IMR-90 (cell line): ENCODE data around the gene CD38. TPM values are rescaled to one million over a fixed set of nuclear protein-coding genes. Genes with fewer than 3 reads are reported as not detected.

ENCODE experiments used
- ATAC-seq: fragments of 200-7000 bp; cut with Tn5 transposase; 2 replicates; pipeline ENCODE4 v1.9.1; 2020; ENCODE audit warnings: low read depth, mild to moderate bottlenecking, moderate library complexity
- BruUV-seq: library from RNA; stranded (reverse); fragments of 400-500 nt; replicated peaks from 2 replicates; lab custom pipeline; 2021; lab: Mats Ljungman, UMichigan
- CTCF ChIA-PET: fragments of 300-600 bp; formaldehyde crosslinking; extraction: SDS; loops from one replicate; lab custom pipeline; 2021; ENCODE audit warnings: antibody characterized with exemption; lab: Yijun Ruan, JAX
- POLR2A ChIA-PET: fragments of 300-600 bp; sonication (Branson Sonifier 250); formaldehyde crosslinking; loops from one replicate; lab custom pipeline; 2022; ENCODE audit warnings: antibody characterized with exemption; ENCODE audit not compliant: unreplicated experiment; lab: Charles Lee
- DNase-seq: peaks from one replicate; pipeline ENCODE4 v3.0.0; 2013
- H2AFZ ChIP-seq: replicated peaks from 2 replicates; pipeline ENCODE3; 2013; ENCODE audit warnings: low read length, mild to moderate bottlenecking; ENCODE audit not compliant: poor library complexity
- H2AK5ac ChIP-seq: 2 replicates; pipeline ENCODE4 v1.6.1; 2013; ENCODE audit warnings: low read depth, low read length, inconsistent platforms
- H2AK9ac ChIP-seq: replicated peaks from 2 replicates; pipeline ENCODE3; 2013; ENCODE audit warnings: mild to moderate bottlenecking, low read depth, low read length, moderate library complexity; ENCODE audit not compliant: poor library complexity
- H2BK120ac ChIP-seq: 2 replicates; pipeline ENCODE4 v1.6.1; 2013; ENCODE audit warnings: low read depth, low read length, inconsistent platforms
- H2BK15ac ChIP-seq: 3 replicates; pipeline ENCODE4 v1.6.1; 2013; ENCODE audit warnings: low read depth, low read length, inconsistent platforms
- H2BK20ac ChIP-seq: 2 replicates; pipeline ENCODE4 v1.6.1; 2013; ENCODE audit warnings: low read depth, mild to moderate bottlenecking, inconsistent platforms, low read length, moderate library complexity
- H2BK5ac ChIP-seq: 2 replicates; pipeline ENCODE4 v1.6.1; 2013; ENCODE audit warnings: mild to moderate bottlenecking, low read depth, low read length, inconsistent platforms; ENCODE audit not compliant: poor library complexity, severe bottlenecking
- H3K14ac ChIP-seq: replicated peaks from 2 replicates; pipeline ENCODE4 v1.6.1; 2013; ENCODE audit warnings: low read depth, low read length, inconsistent platforms
- H3K18ac ChIP-seq: 2 replicates; pipeline ENCODE4 v1.6.1; 2013; ENCODE audit warnings: low read depth, low read length, control low read depth
- H3K23ac ChIP-seq: 2 replicates; pipeline ENCODE4 v1.6.1; 2013; ENCODE audit warnings: low read depth, low read length, inconsistent platforms
- H3K27ac ChIP-seq: 2 replicates; pipeline ENCODE4 v1.5.1; 2013; ENCODE audit warnings: mild to moderate bottlenecking, control low read depth, low read length; ENCODE audit not compliant: insufficient read depth
- H3K27me3 ChIP-seq: 2 replicates; pipeline ENCODE4 v1.6.1; 2013; ENCODE audit warnings: low read length; ENCODE audit not compliant: control insufficient read depth, insufficient read depth
- H3K36me3 ChIP-seq: 2 replicates; pipeline ENCODE4 v1.6.1; 2013; ENCODE audit warnings: low read length, mixed read lengths; ENCODE audit not compliant: control insufficient read depth, insufficient read depth
- H3K4ac ChIP-seq: 2 replicates; pipeline ENCODE4 v1.6.1; 2013; ENCODE audit warnings: low read depth, low read length, inconsistent platforms
- H3K4me1 ChIP-seq: 2 replicates; pipeline ENCODE4 v1.6.1; 2013; ENCODE audit warnings: low read length, mixed read lengths; ENCODE audit not compliant: control insufficient read depth, insufficient read depth
- H3K4me2 ChIP-seq: 2 replicates; pipeline ENCODE4 v1.6.1; 2013; ENCODE audit warnings: low read depth, mild to moderate bottlenecking, control low read depth, low read length, moderate library complexity
- H3K4me3 ChIP-seq: 2 replicates; pipeline ENCODE4 v1.5.1; 2013; ENCODE audit warnings: low read depth, mild to moderate bottlenecking, control low read depth, low read length, moderate library complexity; ENCODE audit not compliant: insufficient read depth
- H3K56ac ChIP-seq: 2 replicates; pipeline ENCODE4 v1.6.1; 2013; ENCODE audit warnings: low read length, inconsistent platforms; ENCODE audit not compliant: insufficient read depth; ENCODE audit errors: extremely low read depth
- H3K79me1 ChIP-seq, 2 experiments: 2 replicates each; pipeline ENCODE4 v1.6.1; 2013; ENCODE audit warnings: low read length in 2 of 2, inconsistent platforms in 1 of 2, low read depth in 1 of 2
- H3K9ac ChIP-seq: 2 replicates; pipeline ENCODE4 v1.6.1; 2013; ENCODE audit warnings: low read depth, low read length, control low read depth
- H3K9me1 ChIP-seq: 2 replicates; pipeline ENCODE4 v1.6.1; 2013; ENCODE audit warnings: low read length, inconsistent platforms; ENCODE audit not compliant: insufficient read depth
- H3K9me3 ChIP-seq: 2 replicates; pipeline ENCODE4 v1.6.1; 2013; ENCODE audit warnings: low read length; ENCODE audit not compliant: control insufficient read depth, insufficient read depth
- H4K20me1 ChIP-seq: 2 replicates; pipeline ENCODE4 v1.6.1; 2013; ENCODE audit warnings: low read length, inconsistent platforms; ENCODE audit not compliant: insufficient read depth
- H4K5ac ChIP-seq: 2 replicates; pipeline ENCODE4 v1.6.1; 2013; ENCODE audit warnings: mild to moderate bottlenecking, low read depth, low read length, control low read depth
- H4K8ac ChIP-seq, 2 experiments: 2 replicates each; pipeline ENCODE4 v1.6.1; 2013; ENCODE audit warnings: low read depth in 2 of 2, low read length in 2 of 2, control low read depth in 1 of 2, inconsistent platforms in 1 of 2
- H4K91ac ChIP-seq: 2 replicates; pipeline ENCODE4 v1.6.1; 2013; ENCODE audit warnings: low read depth, low read length, inconsistent platforms; ENCODE audit not compliant: insufficient read depth
- CEBPB ChIP-seq: IDR thresholded peaks from 2 replicates; pipeline ENCODE4 v1.6.1; 2012; ENCODE audit warnings: low read depth, low read length, improper control_type of control experiment
- FOS ChIP-seq: fragments of 150-350 bp; IDR thresholded peaks from 2 replicates; pipeline ENCODE4 v1.6.1; 2016; ENCODE audit warnings: low read depth, low read length
- MXI1 ChIP-seq: IDR thresholded peaks from 2 replicates; pipeline ENCODE4 v1.6.1; 2012; ENCODE audit warnings: low read depth, mild to moderate bottlenecking, low read length, moderate library complexity, borderline replicate concordance
- RFX5 ChIP-seq: IDR thresholded peaks from 2 replicates; pipeline ENCODE4 v1.8.0; 2012; ENCODE audit warnings: low read depth, mild to moderate bottlenecking, low read length, moderate library complexity
- WGBS, 2 experiments: methylation state at CpG; one replicate each; pipeline versions ENCODE4 v1.1.5 to v1.1.7; 2013; ENCODE audit warnings: missing lambda C conversion rate in 2 of 2; ENCODE audit not compliant: insufficient read length in 1 of 2; ENCODE audit errors: extremely low coverage in 2 of 2; 5-methylcytosine and 5-hydroxymethylcytosine counted together
- dilution Hi-C: fragments of 300-500 bp; cut with HindIII; formaldehyde crosslinking; loops from one replicate; pipeline ENCODE4 v1.14.3; 2018; ENCODE audit warnings: low sequenced_read_pairs; ENCODE audit not compliant: unreplicated experiment
- in situ Hi-C: fragments of 300-500 bp; cut with MboI; formaldehyde crosslinking; loops from 3 replicates; pipeline ENCODE4 v1.14.3; 2019; ENCODE audit warnings: low sequenced_read_pairs, inconsistent platforms, mixed read lengths
- intact Hi-C: fragments of 100-400 bp; cut with micrococcal nuclease; formaldehyde crosslinking; loops from 2 replicates; pipeline ENCODE4 v1.10.0; 2022
- polyA plus RNA-seq, 3 experiments: library from polyadenylated mRNA; depleted of rRNA; stranded (reverse); fragments of >200 nt; gene quantifications; 2 replicates each; pipeline ENCODE4 v1.2.3, GENCODE V29; 2012; ENCODE audit warnings: low replicate concordance in 1 of 3
- total RNA-seq: library from RNA; depleted of rRNA; stranded (reverse); fragments of >200 nt; gene quantifications from 2 replicates; pipeline ENCODE4 v1.2.3, GENCODE V29; 2012

The CD38 gene
- total and polyA plus RNA-seq, 2 of the 4 experiments (the other 2 are of a cell fraction) = not detected

DNA sequence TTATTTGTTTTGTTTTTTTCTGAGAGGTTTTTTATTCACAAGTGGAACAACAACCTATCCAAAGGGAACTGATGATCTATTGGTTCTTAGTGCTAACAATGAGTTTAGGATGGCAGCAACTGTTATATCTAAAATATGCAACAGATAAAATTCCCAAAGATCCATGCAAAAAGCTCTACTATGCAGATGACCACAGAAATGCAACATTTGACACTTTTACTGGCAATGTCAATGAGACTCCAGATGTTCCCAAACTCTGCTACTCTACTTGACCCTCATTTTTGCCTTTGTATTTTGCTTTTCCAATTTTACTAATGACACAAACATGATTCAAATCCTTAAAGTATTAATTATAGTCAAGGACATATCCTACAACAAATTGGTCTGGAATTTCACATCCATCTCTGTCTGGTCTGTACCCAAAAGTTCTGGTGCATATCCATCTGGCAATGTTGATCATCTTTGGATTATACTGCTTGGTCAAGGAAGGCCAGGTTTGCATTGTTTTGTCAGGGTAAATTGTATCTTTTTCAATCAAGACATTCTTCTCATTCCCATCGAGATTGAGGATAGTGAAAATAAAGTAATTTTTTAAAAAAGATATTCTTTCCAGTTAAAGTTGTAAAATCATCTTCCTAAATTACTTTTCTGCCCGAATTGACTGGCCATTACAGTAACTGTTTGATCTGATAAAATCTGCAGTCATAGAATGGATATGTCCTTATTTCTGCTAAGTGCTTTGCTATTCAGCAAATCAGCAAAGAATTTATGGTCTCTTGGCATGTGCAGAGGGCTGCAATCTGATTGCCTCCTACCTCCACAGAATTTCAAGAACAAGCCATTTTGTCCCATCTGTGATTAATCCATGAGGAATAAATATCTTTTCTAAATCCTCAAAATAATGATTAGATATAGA is 86.8 kb downstream of the CD38 start:
- no CpG with 5 or more reads among the region's 2 CpGs for WGBS, 2 experiments
- H3K27ac ChIP-seq = no peak overlapping the region
- TF ChIP-seq CEBPB = no peak
- no peak for TF ChIP-seq FOS
- TF ChIP-seq MXI1 = no peak
- no peak for TF ChIP-seq RFX5
- no peak overlapping the region for H2BK5ac ChIP-seq
- H3K4me2 ChIP-seq = no peak overlapping the region
- no peak overlapping the region for H3K56ac ChIP-seq
- in situ Hi-C loops (no loop called here), intact Hi-C loops (no loop called here), dilution Hi-C loops (no loop called here)
- H4K5ac ChIP-seq = no peak overlapping the region
- H3K4ac ChIP-seq = no peak overlapping the region
- no peak overlapping the region for H2BK20ac ChIP-seq
- ATAC-seq (no peak), DNase-seq (no peak)
- no peaks in the 10 kb centered on the region for H3K79me1 ChIP-seq
- 0 out of 2 replicates have a peak, but pooled peaks cover 5% of the 10 kb centered on the region for H3K27me3 ChIP-seq
- H3K9ac ChIP-seq = no peak overlapping the region
- H2BK15ac ChIP-seq = no peak overlapping the region
- H3K18ac ChIP-seq = no peak overlapping the region
- ChIA-PET POLR2A (no interaction called here), CTCF (no interaction called here)
- no peak overlapping the region for H4K91ac ChIP-seq
- no peak overlapping the region for H3K14ac ChIP-seq
- no peak overlapping the region for H3K4me3 ChIP-seq
- no peaks in the 10 kb centered on the region for H3K4me1 ChIP-seq
- no peak overlapping the region for H2AK5ac ChIP-seq
- no peak overlapping the region for H2AK9ac ChIP-seq
- H3K9me1 ChIP-seq = no peaks in the 10 kb centered on the region
- H4K8ac ChIP-seq = no peak overlapping the region
- no peaks in the 10 kb centered on the region for H3K36me3 ChIP-seq
- H3K9me3 ChIP-seq = no peaks in the 10 kb centered on the region
- H3K23ac ChIP-seq = no peak overlapping the region
- H2BK120ac ChIP-seq = no peak overlapping the region
- no TSS peak for BruUV-seq
- H2AFZ ChIP-seq = no peak overlapping the region
- H4K20me1 ChIP-seq = no peaks in the 10 kb centered on the region
